Endodermal cell (in vitro differentiated cells): Measurements from ENCODE around the gene C1QL2. TPM values are rescaled to one million over a fixed set of nuclear protein-coding genes. Genes with fewer than 3 reads are reported as not detected.

Experiments used
- DNase-seq: peaks from one replicate; pipeline ENCODE4 v3.0.0-alpha.2; 2017
- H3K27ac ChIP-seq: 2 replicates; pipeline ENCODE4 v1.5.1; 2013; ENCODE audit warnings: mild to moderate bottlenecking, low read depth, low read length, moderate library complexity
- H3K27me3 ChIP-seq: 2 replicates; pipeline ENCODE4 v1.6.1; 2013; ENCODE audit warnings: mild to moderate bottlenecking, low read length, moderate library complexity; ENCODE audit not compliant: insufficient read depth, control insufficient read depth, poor library complexity, severe bottlenecking
- H3K36me3 ChIP-seq: 2 replicates; pipeline ENCODE4 v1.7.0; 2013; ENCODE audit warnings: mild to moderate bottlenecking, low read length, moderate library complexity; ENCODE audit not compliant: control insufficient read depth, insufficient read depth
- H3K4me1 ChIP-seq: one replicate; pipeline ENCODE4 v1.7.0; 2013; ENCODE audit warnings: low read length; ENCODE audit not compliant: control insufficient read depth, insufficient read depth
- H3K4me3 ChIP-seq: 2 replicates; pipeline ENCODE4 v1.5.1; 2013; ENCODE audit warnings: mild to moderate bottlenecking, low read length, moderate library complexity
- H3K9ac ChIP-seq: 2 replicates; pipeline ENCODE4 v1.6.1; 2013; ENCODE audit warnings: mild to moderate bottlenecking, low read length, moderate library complexity; ENCODE audit not compliant: poor library complexity, severe bottlenecking; ENCODE audit errors: extremely low read depth
- H3K9me3 ChIP-seq: 2 replicates; pipeline ENCODE4 v1.6.1; 2013; ENCODE audit warnings: mild to moderate bottlenecking, low read length, moderate library complexity; ENCODE audit not compliant: control insufficient read depth
- H3K27ac Mint-ChIP-seq: 2 replicates; pipeline ENCODE4 v1.8.0; 2020; ENCODE audit warnings: mixed read lengths
- H3K27me3 Mint-ChIP-seq: 2 replicates; pipeline ENCODE4 v1.8.0; 2021; ENCODE audit warnings: mild to moderate bottlenecking, mixed read lengths; ENCODE audit not compliant: insufficient read depth
- H3K36me3 Mint-ChIP-seq: 2 replicates; pipeline ENCODE4 v1.8.0; 2020; ENCODE audit warnings: low read depth, mixed read lengths
- H3K4me1 Mint-ChIP-seq: 2 replicates; pipeline ENCODE4 v1.8.0; 2020; ENCODE audit warnings: mixed read lengths
- H3K4me3 Mint-ChIP-seq: 2 replicates; pipeline ENCODE4 v1.8.0; 2020; ENCODE audit warnings: mild to moderate bottlenecking, moderate library complexity, mixed read lengths
- H3K9me3 Mint-ChIP-seq: 2 replicates; pipeline ENCODE4 v1.8.0; 2020; ENCODE audit warnings: mild to moderate bottlenecking, mixed read lengths
- CTCF ChIP-seq: fragments of 200-600 bp; sonication (generic); conservative IDR thresholded peaks from 2 replicates; pipeline ENCODE4 v1.5.0; 2021; ENCODE audit warnings: antibody characterized with exemption, mild to moderate bottlenecking
- WGBS, 2 experiments: methylation state at CpG; one replicate each; pipeline versions ENCODE4 v1.1.5 to v1.1.7; 2013; ENCODE audit warnings: missing lambda C conversion rate in 2 of 2, mixed read lengths in 1 of 2; ENCODE audit not compliant: insufficient coverage in 1 of 2, insufficient read length in 1 of 2; 5-methylcytosine and 5-hydroxymethylcytosine counted together
- total RNA-seq, 2 donors: library from RNA; stranded (reverse); fragmentation: NEBNext Ultra II Directional in 1 of 2; extraction: Animal tissue kit (Norgen Biotek cat#: 25700) in 1 of 2; gene quantifications; 2 replicates in 1 of 2; 3 replicates in 1 of 2; pipeline ENCODE4 v1.2.1, GENCODE V29; 2021

C1QL2 gene
- total RNA-seq, 2 donors from 2014 or later: not detected

GRCh38 chr2:119173556-119174060, 15.1 kb upstream of the C1QL2 start:
- Mint-ChIP-seq H3K4me1 (no peaks in the 10 kb centered on the region), H3K27me3 (peaks cover 9% of the 10 kb centered on the region), H3K36me3 (no peaks in the 10 kb centered on the region), H3K9me3 (peaks cover 6% of the 10 kb centered on the region), H3K27ac (no peak overlapping the region), H3K4me3 (no peak overlapping the region)
- H3K27me3 ChIP-seq: peaks cover 13% of the 10 kb centered on the region
- no peaks in the 10 kb centered on the region for H3K36me3 ChIP-seq
- no peaks in the 10 kb centered on the region for H3K4me1 ChIP-seq
- no peak overlapping the region for H3K4me3 ChIP-seq
- no peaks in the 10 kb centered on the region for H3K9me3 ChIP-seq
- no peak overlapping the region for H3K27ac ChIP-seq
- 94% methylated on average over 8 to 14 of the region's 14 CpGs for WGBS, 2 experiments
- no peak overlapping the region for H3K9ac ChIP-seq
- no peak for DNase-seq
- no peak for TF ChIP-seq CTCF

- Mint-ChIP-seq H3K9me3 (peaks cover 6% of the 10 kb centered on the region), H3K4me1 (no peaks in the 10 kb centered on the region), H3K27ac (no peak overlapping the region), H3K36me3 (no peaks in the 10 kb centered on the region), H3K27me3 (peaks cover 19% of the 10 kb centered on the region), H3K4me3 (no peak overlapping the region)
- Histone ChIP-seq H3K27me3 (peaks cover 40% of the 10 kb centered on the region), H3K27ac (no peak overlapping the region), H3K4me1 (no peaks in the 10 kb centered on the region), H3K9ac (no peak overlapping the region), H3K9me3 (no peaks in the 10 kb centered on the region), H3K4me3 (no peak overlapping the region), H3K36me3 (no peaks in the 10 kb centered on the region)
- WGBS, 2 experiments: 84 to 85% methylated on average over 13 to 16 of the region's 16 CpGs
- DNase-seq: no peak
- TF ChIP-seq CTCF: no peak
Measured at GRCh38 chr2:119170504-119170903, 12.0 kb upstream of the C1QL2 start.

GRCh38 chr2:119169717-119170116, 11.2 kb upstream of the C1QL2 start:
- Histone ChIP-seq H3K27ac (no peak overlapping the region), H3K27me3 (peaks cover 47% of the 10 kb centered on the region), H3K9me3 (no peaks in the 10 kb centered on the region), H3K4me3 (no peak overlapping the region), H3K36me3 (no peaks in the 10 kb centered on the region), H3K9ac (no peak overlapping the region), H3K4me1 (no peaks in the 10 kb centered on the region)
- Mint-ChIP-seq H3K27me3 (peaks cover 19% of the 10 kb centered on the region), H3K4me3 (no peak overlapping the region), H3K36me3 (no peaks in the 10 kb centered on the region), H3K9me3 (peaks cover 2% of the 10 kb centered on the region), H3K4me1 (no peaks in the 10 kb centered on the region), H3K27ac (no peak overlapping the region)
- DNase-seq: no peak
- TF ChIP-seq CTCF: no peak
- 85 to 86% methylated on average over 10 of the region's 10 CpGs for WGBS, 2 experiments
